Stimulated activated CD4-positive, alpha-beta T cell treated with anti-CD3 and anti-CD28 coated beads, Interleukin-15, amount 100 ng/mL, for 48 hours (primary cell): ENCODE data around the gene NUSAP1.
"Not testable (repeated sequence)": the region's sequence is repeated elsewhere in the genome, so short reads cannot be mapped to it uniquely, and the experiment has no call there.

Source experiments
- DNase-seq, 2 donors: peaks; one replicate each; pipeline ENCODE4 v3.0.0-alpha.2; 2020; ENCODE audit warnings: low read depth in 2 of 2

NUSAP1 gene, protein sequence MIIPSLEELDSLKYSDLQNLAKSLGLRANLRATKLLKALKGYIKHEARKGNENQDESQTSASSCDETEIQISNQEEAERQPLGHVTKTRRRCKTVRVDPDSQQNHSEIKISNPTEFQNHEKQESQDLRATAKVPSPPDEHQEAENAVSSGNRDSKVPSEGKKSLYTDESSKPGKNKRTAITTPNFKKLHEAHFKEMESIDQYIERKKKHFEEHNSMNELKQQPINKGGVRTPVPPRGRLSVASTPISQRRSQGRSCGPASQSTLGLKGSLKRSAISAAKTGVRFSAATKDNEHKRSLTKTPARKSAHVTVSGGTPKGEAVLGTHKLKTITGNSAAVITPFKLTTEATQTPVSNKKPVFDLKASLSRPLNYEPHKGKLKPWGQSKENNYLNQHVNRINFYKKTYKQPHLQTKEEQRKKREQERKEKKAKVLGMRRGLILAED

DNA sequence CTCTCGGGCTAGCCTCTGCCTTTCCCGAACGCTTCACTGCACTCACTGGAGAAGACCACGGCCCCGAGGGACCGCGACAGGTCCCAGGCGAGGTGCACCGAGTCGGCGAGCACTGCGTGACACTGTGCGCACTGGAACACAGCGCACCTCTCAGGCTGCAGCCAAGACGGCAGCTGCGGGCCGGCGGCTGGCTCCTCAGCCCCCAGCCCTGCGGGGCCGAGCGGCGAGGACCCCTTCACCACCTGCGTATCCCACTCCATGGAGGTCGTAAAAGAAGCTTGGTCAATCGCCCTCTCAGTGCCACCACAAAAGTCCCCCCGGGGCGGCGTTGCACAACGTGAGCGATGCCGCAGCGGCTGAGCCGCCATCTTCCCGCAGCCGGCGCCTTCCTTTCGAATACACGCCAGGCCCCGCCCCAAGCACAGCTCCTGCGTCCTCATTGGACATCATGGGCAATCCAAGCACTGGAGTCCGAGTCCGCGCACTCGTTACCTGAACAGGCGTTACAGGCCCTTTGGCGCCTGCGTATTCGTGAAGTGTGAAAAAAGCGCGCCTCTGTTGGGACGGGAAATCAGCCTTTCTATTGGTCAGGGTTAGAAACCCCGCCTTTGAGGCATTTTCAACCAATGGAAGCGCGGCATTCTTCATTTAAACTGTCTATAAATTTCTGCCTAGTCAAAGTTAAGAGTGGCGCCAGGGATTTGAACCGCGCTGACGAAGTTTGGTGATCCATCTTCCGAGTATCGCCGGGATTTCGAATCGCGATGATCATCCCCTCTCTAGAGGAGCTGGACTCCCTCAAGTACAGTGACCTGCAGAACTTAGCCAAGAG lies at the start of gene NUSAP1, which contains the start of gene OIP5:
Gene NUSAP1, plus strand, starts transcription at position 688 of the 832 bp plus-strand sequence. Its CDS starts 77 bp downstream, at position 765.
Gene OIP5, minus strand, starts transcription at position 398 of the 832 bp plus-strand sequence. Its CDS starts 30 bp downstream, at position 368.
- DNase-seq, result peak; percentile 98 to 99

DNA sequence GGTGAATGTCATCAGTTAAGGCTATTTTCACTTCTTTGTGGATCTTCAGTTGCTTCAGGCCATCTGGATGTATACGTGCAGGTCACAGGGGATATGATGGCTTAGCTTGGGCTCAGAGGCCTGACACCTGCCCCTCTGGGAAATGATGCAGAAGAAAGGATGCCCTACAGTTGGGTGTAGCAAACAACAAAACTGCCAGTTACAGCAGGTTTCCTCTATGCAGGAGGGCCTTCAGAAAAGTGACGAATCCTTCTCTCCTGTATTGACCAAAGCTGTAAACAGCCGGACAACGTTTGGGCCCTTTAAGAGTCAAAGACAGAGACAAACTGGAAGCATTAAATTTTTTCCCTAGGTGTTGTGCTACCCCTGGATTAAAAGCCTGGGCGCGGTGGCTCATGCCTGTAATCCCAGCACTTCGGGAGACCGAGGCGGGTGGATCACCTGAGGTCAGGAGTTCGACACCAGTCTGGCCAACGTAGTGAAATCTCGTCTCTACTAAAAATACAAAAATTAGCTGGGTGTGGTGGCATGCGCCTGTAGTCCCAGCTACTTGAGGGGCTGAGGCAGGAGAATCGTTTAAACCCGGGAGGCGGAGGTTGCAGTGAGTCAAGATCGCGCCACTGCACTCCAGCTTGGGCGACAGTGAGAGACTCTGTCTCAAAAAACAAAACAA lies 49.6 kb upstream of the NUSAP1 start:
- not testable (repeated sequence) for DNase-seq

DNA sequence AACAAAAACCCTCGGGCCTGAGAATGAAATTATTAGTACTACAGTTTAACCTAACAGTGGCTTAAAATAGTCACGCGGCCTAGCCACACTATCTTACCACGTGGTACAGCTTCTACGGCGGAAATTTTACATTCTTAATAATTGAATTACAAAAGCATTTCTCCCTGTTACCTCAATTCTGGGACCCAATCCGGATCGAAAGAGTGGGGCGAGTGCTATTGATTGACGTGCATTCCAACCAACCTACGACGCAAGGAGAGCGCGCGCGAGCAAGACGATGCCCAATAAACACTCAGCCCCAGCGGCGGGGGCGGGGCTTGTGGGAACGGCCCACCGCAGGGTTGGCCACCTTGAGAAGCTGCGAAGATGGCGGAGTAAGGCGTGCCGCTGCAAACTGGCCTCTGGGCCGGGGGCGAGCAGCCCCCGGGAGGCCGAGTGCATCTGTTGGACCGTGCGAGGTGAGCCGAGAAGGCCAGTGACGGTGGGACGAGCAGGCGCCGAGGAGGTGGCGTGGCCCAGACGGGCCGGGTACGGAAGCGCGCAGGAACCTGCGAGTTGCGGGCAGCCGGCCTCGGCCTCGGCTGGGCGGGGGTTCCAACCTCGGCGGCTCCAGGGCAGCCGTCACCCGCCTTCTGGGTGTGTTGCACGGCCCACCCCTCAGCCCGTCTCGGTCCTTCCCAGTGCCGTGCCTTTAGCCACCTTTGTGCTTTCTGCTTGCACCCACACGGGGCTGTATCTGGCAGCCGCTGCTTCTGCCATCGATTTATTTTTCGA lies 48.8 kb upstream of the NUSAP1 start:
- peak; percentile 95 to 97 for DNase-seq

DNA sequence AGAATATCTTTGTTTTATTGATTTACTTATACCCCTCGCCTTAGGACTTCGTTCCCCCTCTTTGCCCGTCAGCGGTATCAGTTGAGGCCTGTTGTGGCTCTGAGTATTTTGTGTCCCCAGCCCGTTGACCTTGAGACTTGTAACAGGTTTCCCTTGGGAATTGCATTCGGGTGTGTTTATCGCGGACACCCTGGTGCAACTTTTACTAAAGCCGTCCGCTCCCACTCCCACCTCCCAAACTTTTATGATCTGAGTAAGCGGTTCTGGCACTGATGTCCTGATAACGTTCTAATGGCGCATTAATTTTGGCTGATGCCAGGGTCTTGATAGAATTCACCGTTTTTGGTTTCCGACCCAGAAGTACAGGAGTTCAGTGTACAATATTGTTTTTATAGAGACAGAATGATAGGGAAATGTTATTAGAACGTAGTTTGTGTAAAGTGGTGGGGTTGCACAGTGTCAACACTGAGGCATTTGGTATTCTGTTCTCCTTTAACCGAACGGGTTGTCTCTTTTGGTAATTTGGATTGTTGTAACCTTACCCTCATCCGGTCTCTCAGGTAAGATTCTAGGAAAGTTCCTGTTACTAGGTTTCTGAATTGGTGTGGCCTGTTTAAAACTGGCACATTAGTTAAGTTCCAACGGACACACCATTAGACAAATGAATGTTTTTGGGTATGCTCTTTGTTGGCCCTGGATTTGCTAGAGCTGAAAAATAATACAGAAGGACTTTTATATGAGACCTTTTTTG lies 48.1 kb upstream of the NUSAP1 start:
- no peak for DNase-seq

DNA sequence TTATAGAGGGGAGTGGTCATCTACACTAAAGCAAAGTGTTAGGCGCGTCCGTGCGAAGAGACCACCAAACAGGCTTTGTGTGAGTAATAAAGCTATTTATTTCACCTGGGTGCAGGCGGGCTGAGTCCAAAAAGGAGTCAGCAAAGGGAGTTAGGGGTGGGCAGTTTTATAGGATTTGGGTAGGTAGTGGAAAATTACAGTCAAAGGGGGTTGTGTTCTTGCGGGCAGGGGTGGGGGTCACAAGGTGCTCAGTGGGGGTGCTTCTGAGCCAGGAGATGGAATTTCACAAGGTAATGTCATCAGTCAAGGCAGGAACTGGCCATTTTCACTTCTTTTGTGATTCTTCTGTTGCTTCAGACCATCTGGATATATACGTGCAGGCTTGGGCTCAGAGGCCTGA lies 47.4 kb upstream of the NUSAP1 start:
- DNase-seq, result no peak

DNA sequence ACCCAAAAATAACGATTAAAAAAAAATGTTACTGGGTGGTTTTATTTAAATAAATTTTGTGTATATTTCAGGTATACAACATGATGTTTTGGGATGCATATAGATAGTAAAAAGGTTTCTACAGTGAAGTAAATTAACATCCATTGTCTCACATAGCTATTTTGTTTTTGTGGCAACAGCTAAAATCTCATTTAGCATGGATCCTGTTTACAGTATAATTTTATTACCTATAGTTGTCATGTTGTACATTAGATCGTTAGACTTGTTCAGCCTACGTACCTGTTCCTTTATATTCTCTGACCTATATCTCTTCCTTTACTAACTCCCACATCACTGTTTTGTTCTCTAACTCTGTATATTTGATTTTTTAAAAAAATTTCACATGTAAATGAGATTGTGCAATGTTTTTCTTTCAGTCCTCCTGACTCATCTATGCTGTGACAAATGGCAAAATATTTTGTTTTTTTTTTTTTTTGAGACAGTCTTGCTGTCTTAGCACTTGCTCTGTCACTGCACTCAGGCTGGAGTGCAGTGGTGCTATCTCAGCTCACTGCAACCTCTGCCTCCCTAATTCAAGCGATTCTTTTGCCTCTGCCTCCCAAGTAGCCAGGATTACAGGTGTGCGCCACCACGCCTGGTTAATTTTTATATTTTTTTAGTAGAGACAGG lies 45.9 kb upstream of the NUSAP1 start:
- DNase-seq, result no peak

DNA sequence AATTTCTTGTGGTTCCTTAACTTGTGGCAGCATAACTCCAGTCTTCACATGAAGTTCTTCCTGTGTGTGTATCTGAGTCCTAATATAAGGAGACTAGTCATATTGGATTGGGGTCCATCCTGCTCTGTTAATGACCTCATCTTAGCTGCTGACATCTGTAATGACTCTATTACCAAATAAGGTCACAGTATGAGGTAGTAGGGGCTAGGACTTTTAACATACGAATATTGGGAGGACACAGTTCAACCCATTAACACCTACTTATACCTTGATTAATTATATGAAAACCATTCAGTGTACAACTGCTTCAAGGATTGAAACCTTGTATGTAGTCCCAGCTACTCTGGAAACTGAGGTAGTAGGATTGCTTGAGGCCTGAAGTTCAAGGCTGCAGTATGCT lies 44.2 kb upstream of the NUSAP1 start:
- DNase-seq, result no peak

DNA sequence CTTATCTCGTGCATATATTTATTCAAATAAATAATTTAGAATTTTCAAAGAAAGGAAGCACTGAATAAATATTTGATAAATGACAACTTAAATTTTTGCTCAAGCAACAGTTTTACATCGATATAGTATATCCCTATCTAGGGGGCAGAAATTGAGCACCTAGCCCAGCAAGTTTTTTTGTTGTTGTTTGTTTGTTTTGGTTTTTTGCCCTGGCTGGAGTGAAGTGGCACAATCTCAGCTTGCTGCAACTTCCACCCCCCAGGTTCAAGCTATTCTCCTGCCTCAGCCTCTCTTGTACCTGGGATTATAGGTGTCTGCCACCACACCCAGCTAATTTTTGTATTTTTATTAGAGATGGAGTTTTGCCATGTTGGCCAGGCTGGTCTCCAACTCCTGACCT lies 42.7 kb upstream of the NUSAP1 start:
- DNase-seq, result no peak

DNA sequence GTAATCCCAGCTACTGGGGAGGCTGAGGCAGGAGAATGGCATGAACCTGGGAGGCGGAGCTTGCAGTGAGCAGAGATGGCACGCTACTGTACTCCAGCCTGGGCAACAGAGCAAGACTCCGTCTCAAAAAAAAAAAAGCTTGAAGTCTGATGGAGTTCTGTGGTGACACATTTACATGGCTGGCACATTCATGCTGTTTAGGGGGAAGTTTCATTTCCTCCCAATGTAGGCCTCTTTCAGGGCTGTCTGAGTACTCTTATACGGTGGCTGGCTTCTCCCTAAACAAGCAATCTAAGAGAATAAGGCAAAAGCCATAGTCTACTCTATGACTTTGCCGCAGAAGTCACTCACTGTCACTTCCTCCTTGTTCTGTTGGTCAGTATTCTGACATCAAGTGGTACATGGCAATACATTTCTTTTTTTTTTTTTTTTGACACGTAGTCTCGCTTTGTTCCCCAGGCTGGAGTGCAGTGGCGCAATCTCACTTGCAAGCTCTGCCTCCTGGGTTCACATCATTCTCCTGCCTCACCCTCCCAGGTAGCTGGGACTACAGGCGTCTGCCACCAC lies 41.5 kb upstream of the NUSAP1 start:
- DNase-seq, result no peak

DNA sequence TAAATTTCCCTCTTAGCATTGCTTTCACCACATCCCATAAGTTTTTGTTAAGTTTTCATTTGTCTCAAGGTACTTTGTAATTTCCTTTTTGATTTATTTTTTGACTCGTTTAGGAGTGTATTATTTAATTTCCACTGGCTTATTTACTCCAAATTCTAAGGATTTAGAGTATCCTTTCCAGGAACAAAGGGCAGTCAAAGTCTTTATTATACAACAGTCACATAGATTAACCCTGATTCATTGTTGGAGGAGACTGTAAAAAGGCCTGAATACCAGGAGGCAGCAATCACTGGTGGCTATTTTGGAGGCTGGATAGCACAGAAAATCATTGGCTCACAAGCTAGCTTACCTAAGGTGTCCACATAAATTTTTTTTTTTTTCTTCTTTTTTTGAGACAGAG lies 40.2 kb upstream of the NUSAP1 start:
- DNase-seq, result no peak

DNA sequence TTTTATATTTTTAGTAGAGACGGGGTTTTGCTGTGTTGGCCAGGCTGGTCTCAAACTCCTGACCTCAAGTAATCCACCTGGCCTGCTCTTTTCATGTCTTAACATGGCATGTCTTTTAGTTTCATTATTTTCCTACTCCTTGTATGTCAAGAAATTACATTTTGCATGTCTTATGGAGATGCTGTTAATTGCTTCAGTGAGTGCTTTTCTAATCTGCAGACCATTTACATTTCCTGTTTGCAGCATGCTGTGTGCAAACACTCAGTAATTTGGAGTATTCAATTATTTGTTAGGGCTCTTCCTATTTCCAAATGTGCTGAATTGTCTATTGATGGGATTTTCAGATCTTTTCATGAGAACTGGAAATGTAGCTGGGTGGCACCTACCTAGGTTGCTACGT lies 31.5 kb upstream of the NUSAP1 start:
- DNase-seq, result not testable (repeated sequence)

DNA sequence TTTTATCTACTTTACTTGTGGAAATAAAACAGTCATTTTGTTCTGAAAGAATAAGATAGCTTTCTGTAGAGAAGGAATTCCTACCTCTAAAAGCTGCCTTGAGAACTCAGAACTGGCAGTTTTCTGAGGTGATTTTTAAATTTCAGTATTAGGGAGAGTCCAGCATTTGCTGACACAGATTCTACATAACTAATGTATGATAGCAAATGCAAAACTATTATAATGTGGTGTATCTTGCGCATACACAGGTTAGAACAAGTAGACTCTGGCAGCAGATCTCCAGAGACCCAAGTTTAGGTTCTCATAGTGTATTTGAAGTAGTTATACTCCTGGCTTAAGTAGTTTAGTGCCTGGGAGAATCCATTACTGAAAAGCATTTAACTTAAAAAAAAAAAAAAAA lies 31.1 kb upstream of the NUSAP1 start:
- no peak for DNase-seq

DNA sequence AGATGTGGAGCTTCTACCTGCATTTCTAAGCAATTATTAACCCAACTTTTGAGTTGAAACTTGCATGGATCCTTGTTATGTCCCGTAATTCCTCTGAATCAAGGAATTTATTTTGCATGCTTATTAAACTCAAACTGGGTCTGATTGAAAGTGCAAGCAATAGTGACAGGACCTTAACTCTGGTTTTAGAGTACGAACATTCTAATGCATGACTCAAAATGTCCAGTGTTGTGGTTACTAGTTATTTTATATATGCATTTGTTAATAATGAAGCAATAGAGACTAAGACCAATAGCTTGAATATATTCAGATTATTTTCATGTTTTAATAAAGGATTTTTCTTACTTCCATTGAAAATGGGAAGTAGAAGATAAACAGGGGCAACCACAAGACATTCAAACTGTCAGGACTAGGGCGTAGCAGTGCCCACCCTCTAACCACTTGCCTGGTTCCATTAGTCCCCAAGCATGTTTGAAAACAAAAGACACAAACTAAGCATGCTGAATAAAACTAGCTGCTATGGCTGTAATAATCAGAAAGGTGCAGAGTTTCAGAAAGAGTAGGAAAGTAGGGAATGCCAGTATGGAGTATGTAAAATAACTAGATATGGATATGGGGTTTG lies 28.4 kb upstream of the NUSAP1 start:
- no peak for DNase-seq

DNA sequence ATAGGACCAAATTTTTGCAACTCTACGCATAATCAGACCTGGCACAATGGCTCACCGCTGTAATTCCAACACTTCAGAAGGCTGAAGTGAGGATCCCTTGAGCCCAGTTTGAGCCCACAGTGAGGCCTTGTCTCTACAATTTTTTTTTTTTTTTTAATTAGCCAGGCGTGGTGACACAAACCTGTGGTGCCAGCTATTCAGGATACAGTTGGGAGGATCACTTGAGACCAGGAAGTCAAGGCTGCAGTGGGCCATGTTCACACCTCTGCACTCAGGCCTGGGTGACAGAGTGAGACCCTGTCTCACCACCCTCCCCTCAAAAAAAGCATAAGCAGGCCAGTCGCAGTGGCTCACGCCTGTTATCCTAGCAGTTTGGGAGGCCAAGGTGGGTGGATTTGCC lies 25.0 kb upstream of the NUSAP1 start:
- no peak for DNase-seq

DNA sequence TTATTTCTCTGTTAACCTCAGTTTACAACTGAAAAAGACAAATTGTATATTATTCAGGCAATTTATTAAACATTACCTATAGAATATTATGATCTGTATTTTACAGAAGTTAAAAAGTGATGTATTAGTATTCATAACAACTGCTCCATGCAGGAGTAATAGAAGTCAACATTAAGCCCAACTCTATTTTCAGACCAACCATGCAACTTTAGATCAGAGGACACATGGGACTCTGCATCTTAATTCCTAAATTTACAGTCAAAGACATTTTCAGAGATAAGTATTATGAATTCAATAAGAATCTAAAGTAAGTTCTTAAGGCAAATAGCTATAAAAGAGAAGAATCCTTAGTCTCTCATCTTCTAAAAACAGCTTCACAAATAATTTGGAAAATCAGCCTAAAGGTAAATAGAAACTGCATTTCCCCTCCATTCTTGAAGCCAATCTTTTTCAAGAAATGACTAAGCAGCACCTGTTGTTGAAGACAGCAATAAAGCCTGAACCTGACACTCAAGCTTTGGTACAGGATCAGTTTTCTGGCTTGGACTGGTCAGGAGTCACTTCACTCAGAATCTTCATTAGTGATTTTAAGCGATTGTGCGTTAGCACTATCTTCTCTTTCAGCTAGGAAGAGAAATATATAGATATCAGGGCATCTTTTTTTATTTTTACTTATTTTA lies 23.3 kb upstream of the NUSAP1 start:
- DNase-seq, result no peak

DNA sequence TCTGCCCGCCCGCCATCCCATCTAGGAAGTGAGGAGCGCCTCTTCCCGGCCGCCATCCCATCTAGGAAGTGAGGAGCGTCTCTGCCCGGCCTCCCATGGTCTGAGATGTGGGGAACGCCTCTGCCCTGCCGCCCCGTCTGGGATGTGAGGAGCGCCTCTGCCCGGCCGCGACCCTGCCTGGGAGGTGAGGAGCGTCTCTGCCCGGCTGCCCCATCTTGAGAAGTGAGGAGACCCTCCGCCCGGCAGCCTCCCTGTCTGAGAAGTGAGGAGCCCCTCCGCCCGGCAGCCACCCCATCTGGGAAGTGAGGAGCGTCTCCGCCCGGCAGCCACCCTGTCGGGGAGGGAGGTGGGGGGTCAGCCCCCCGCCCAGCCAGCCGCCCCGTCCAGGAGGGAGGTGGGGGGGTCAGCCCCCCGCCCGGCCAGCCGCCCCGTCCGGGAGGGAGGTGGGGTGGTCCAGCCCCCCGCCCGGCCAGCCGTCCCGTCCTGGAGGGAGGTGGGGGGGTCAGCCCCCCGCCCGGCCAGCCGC lies 11.8 kb upstream of the NUSAP1 start:
- DNase-seq, result not testable (repeated sequence)

DNA sequence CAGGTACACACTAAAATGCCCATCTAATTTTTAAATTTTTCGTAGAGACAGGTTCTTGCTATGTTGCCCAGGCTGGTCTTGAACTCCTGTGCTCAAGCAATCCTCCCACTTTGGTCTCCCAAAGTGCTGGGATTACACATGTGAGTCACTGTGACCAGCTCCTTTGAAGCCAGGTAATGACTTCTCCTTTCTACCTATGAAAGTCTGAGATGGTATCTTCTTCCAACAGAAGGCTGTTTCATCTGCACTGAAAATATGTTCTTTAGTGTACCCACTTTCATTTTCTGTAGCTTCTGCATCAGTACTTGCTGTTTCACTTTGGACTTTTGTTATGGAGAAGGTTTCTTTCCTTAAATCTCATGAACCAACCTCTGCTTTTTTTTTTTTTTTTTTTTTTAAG lies 9.1 kb upstream of the NUSAP1 start:
- DNase-seq, result no peak

DNA sequence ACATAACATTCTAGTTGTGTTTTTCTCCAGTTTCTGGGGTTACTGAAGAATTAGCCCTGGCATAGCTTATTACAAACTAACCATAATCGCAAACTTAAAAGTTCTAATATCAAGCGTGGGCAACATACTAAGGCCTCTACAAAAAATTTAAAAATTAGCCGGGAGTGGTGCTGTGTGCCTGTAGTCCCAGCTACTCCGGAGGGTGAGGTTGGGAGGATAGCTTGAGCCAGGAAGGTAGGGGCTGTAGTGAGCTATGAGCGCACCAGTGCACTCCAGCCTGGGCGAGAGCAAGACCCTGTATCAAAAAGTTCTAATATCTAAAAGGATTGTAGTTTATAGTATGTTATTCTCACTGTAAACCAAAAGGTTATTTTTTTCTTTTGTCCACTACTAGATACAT lies 1.4 kb upstream of the NUSAP1 start:
- no peak for DNase-seq

DNA sequence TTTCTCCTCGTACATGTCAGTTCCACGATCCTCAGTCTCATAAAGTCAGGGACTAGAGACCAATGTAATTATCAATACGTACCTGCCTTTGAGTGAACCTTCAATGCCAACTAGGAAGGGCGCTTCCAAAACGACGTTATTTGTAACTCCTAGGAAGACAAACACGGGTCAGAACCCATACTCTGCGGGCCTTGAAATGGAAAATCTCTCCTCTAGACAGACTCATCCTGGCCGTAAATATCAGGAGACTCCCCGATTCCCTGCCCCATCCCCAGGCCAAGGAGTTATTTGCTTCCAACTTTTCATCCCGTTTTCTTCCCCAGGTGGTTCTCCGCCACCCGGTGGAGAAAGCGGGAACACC lies 868 bp upstream of the NUSAP1 start:
- no peak for DNase-seq
